GM18511 (cell line): ENCODE results near the gene OSBP2.
"Not testable (repeated sequence)": the region's sequence is repeated elsewhere in the genome, so short reads cannot be mapped to it uniquely, and the experiment has no call there.

ENCODE experiments used
- ATAC-seq: cut with Tn5 transposase; IDR thresholded peaks from one replicate; pipeline ENCODE4 v1.9.1; 2021; ENCODE audit warnings: mild to moderate bottlenecking, moderate library complexity; ENCODE audit not compliant: unreplicated experiment

Gene OSBP2

GRCh38 chr22:30718491-30718890 is 23.8 kb downstream of the OSBP2 start:
- ATAC-seq: no peak

- no peak for ATAC-seq
These were observed 24.3 kb downstream of the OSBP2 start for GRCh38 chr22:30718938-30719337.

GRCh38 chr22:30720263-30720837 is 25.7 kb downstream of the OSBP2 start:
- ATAC-seq: no peak

GRCh38 chr22:30721741-30722140 is 27.1 kb downstream of the OSBP2 start:
- no peak for ATAC-seq

GRCh38 chr22:30728826-30729225 is 34.2 kb downstream of the OSBP2 start:
- no peak for ATAC-seq

- ATAC-seq: no peak
These were observed 37.0 kb downstream of the OSBP2 start for GRCh38 chr22:30731658-30732057.

GRCh38 chr22:30732426-30732825 is 37.8 kb downstream of the OSBP2 start:
- ATAC-seq: no peak

- ATAC-seq: no peak
These were observed 38.5 kb downstream of the OSBP2 start for GRCh38 chr22:30733181-30733631.

- ATAC-seq: not testable (repeated sequence)
These were observed 45.3 kb downstream of the OSBP2 start for GRCh38 chr22:30740007-30740406.

GRCh38 chr22:30740511-30740910 is 45.8 kb downstream of the OSBP2 start:
- not testable (repeated sequence) for ATAC-seq

- no peak for ATAC-seq
These were observed 47.9 kb downstream of the OSBP2 start for GRCh38 chr22:30742291-30743256.

GRCh38 chr22:30743257-30744020 is 48.8 kb downstream of the OSBP2 start:
- ATAC-seq: no peak

GRCh38 chr22:30744224-30744623 is 49.5 kb downstream of the OSBP2 start:
- ATAC-seq: no peak

- ATAC-seq: no peak
These were observed 52.8 kb downstream of the OSBP2 start for GRCh38 chr22:30747493-30747892.

- no peak for ATAC-seq
These were observed 54.6 kb downstream of the OSBP2 start for GRCh38 chr22:30749272-30749671.

- no peak for ATAC-seq
These were observed 55.2 kb downstream of the OSBP2 start for GRCh38 chr22:30749849-30750248.

- no peak for ATAC-seq
These were observed 56.9 kb downstream of the OSBP2 start for GRCh38 chr22:30751529-30751928.

GRCh38 chr22:30752771-30753170 is 58.1 kb downstream of the OSBP2 start:
- ATAC-seq: no peak

- ATAC-seq: no peak
These were observed 59.0 kb downstream of the OSBP2 start for GRCh38 chr22:30753701-30754100.

GRCh38 chr22:30754521-30754920 is 59.8 kb downstream of the OSBP2 start:
- ATAC-seq: no peak

- no peak for ATAC-seq
These were observed 60.5 kb downstream of the OSBP2 start for GRCh38 chr22:30754971-30755758.
